ENCODE results near the gene PNPO.

- TF ChIP-seq CTCF (IDR thresholded peaks at IDR 0.05; ENCODE audit: low read length) (no peak), EZH2 (IDR thresholded peaks at IDR 0.05; ENCODE audit: borderline replicate concordance, low read length) (no peak)
These were observed 8.6 kb downstream of the PNPO start for GRCh38 chr17:47949946-47950345.

Data from OCI-LY1 (cell line).